Activated CD8-positive, alpha-beta memory T cell treated with anti-CD3 and anti-CD28 coated beads for 24 hours (primary cell): Measurements from ENCODE around the gene GALT.

Experiments used
- DNase-seq: peaks from one replicate; pipeline ENCODE4 v3.0.0-alpha.2; 2020

GALT gene

GRCh38 chr9:34686231-34686630 lies 39.8 kb downstream of the GALT start:
- DNase-seq = no peak

- DNase-seq = no peak
Observed at GRCh38 chr9:34686732-34687131, 40.3 kb downstream of the GALT start.

GRCh38 chr9:34687276-34688030 lies 41.0 kb downstream of the GALT start:
- no peak for DNase-seq

- no peak for DNase-seq
Observed at GRCh38 chr9:34688329-34689115, 42.0 kb downstream of the GALT start.

GRCh38 chr9:34689116-34689470 lies 42.6 kb downstream of the GALT start:
- DNase-seq = no peak

- no peak for DNase-seq
Observed at GRCh38 chr9:34689512-34689911, 43.0 kb downstream of the GALT start.

- DNase-seq = no peak
Observed at GRCh38 chr9:34690983-34691935, 44.8 kb downstream of the GALT start, which contains the start of gene CCL19. Gene CCL19, minus strand, starts transcription at chr9:34691276. Its CDS starts 137 bp downstream, at chr9:34691139.

GRCh38 chr9:34691936-34692315 lies 45.5 kb downstream of the GALT start:
- DNase-seq = no peak

- no peak for DNase-seq
Observed at GRCh38 chr9:34693560-34693959, 47.1 kb downstream of the GALT start.

- no peak for DNase-seq
Observed at GRCh38 chr9:34694811-34695210, 48.3 kb downstream of the GALT start.
